Erythroblast (primary cell): ENCODE results near the gene CLNK.

ENCODE experiments used
- GATA1 ChIP-seq: IDR thresholded peaks from 2 replicates; pipeline ENCODE4 v1.6.1; 2011; ENCODE audit warnings: low read depth, mild to moderate bottlenecking, control low read depth, low read length, moderate library complexity
- POLR2A ChIP-seq: IDR thresholded peaks from 2 replicates; pipeline ENCODE4 v1.6.1; 2011; ENCODE audit warnings: mild to moderate bottlenecking, low read length

- TF ChIP-seq POLR2A, result no peak
- TF ChIP-seq GATA1, result no peak
These were observed 46.0 kb upstream of the CLNK start for GRCh38 chr4:10730590-10730989.
